Coronary artery (tissue), 2 donors: ENCODE measurements around the gene FUZ.

Experiments
- DNase-seq: peaks from one replicate; pipeline ENCODE4 v3.0.0-alpha.2; 2017; ENCODE audit warnings: low spot score
- H3K27ac ChIP-seq, 2 donors: fragments of 200-600 bp; sonication (generic); one replicate each; pipeline ENCODE4 v1.5.1; 2016 to 2019
- H3K4me3 ChIP-seq: fragments of 200-600 bp; sonication (generic); 2 replicates; pipeline ENCODE4 v1.5.1; 2016; ENCODE audit warnings: mild to moderate bottlenecking, moderate library complexity
- TF ChIP-seq, protein P1 (sequence below): fragments of 200-600 bp; sonication (generic); IDR thresholded peaks from one replicate; pipeline ENCODE4 v1.5.1; 2019; ENCODE audit warnings: antibody characterized with exemption

Gene FUZ

DNA sequence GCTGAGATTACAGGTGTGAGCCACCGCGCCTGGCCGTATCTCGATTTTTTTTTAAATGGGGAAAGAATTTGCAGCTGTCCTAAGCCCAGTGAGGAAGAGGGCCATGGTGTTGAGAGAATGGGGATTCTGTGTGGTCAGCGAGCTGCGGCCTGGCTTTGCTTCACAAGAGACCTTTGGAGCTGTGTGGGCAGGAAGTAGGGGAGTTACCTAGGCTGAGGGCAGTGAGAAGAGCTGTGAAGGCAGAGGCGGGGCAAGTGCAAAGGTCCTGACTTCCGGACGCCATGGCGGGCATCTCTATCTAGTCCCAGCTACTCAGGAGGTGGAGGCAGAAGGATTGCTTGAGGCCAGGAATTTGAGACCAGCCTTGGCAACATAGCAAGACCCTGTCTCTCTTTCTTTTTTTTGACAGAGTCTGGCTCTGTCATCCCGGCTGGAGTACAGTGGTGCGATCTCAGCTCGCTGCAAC is 41.4 kb downstream of the FUZ start:
- TF ChIP-seq, protein P1, sequence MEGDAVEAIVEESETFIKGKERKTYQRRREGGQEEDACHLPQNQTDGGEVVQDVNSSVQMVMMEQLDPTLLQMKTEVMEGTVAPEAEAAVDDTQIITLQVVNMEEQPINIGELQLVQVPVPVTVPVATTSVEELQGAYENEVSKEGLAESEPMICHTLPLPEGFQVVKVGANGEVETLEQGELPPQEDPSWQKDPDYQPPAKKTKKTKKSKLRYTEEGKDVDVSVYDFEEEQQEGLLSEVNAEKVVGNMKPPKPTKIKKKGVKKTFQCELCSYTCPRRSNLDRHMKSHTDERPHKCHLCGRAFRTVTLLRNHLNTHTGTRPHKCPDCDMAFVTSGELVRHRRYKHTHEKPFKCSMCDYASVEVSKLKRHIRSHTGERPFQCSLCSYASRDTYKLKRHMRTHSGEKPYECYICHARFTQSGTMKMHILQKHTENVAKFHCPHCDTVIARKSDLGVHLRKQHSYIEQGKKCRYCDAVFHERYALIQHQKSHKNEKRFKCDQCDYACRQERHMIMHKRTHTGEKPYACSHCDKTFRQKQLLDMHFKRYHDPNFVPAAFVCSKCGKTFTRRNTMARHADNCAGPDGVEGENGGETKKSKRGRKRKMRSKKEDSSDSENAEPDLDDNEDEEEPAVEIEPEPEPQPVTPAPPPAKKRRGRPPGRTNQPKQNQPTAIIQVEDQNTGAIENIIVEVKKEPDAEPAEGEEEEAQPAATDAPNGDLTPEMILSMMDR: no peak
- no peak for DNase-seq
- H3K27ac ChIP-seq: no peak overlapping the region
- H3K4me3 ChIP-seq: no peak overlapping the region

DNA sequence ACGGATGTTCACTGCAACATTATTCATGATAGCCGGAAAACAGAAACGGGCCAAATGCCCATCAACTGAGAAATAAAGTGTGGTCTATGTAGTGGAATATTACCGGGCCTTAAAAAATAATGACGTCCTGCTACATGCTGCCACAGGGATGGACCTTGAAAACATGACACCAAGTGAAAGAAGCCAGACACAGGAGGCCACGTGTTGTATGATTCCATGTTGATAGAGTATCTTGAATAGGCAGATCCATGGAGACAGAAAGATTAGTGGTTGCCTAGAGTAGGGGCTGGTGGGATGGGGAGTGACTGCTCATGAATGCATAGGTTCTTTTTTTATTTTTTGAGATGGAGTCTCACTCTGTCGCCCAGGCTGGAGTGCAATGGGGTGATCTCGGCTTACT is 42.6 kb downstream of the FUZ start:
- H3K4me3 ChIP-seq: no peak overlapping the region
- TF ChIP-seq, protein P1: no peak
- no peak for DNase-seq
- no peak overlapping the region for H3K27ac ChIP-seq

DNA sequence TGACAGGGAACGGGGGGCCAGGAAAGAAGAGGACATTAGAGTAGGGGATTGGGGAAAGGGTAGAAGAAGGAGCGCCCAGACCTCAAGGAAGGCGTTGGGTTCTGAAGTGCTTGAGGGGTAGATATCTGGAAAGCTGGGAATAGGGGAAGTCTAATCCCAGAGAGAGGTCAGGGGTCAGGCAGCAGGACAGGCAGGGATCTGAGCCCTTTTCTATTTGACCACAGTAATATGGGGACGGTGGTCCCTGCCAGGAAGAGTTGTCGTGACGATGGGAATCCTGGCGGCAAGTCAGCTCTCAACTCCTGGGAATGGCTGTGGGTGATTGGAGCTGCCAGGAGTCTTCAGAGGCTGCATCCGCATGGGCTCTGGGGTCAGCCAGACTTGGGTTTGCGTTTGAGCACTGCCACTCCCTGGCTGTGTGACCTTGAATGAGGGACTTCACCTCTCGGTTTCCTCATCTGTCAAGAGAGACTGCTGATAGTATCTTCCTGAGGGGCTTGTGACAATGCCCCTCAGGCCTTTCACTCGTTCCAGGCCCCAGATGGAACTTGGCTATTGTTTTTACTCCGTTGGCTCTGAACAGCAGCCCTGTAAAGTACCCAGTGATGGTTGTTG is 45.0 kb downstream of the FUZ start:
- DNase-seq: no peak
- Histone ChIP-seq H3K4me3 (peak overlapping the region; percentile 99), H3K27ac (peak overlapping the region in 1 of 2 donors; percentile 78)
- TF ChIP-seq, protein P1: no peak

DNA sequence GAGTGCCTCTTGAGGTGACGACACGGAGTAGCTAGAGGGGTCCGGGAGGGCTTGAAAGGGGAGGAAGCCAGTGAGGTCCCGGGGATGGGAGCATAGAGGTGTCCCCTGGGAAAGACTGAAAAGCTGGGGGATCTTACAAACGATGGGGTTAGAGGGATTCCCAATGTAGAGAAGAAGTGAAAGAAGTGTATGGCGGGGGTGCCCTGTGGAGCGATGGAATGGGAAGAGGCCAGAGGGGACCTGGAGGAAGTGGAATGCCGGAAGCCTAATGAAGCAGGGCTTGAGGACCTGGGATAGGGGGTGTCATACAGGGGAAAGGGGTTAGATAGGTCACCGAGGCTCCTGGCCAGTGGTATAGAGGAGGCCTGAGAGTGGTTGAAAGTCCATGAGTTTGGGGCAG is 45.7 kb downstream of the FUZ start:
- TF ChIP-seq, protein P1: no peak
- DNase-seq: no peak
- Histone ChIP-seq H3K4me3 (peak overlapping the region; percentile 99), H3K27ac (peak overlapping the region; percentile 78 to 96)

DNA sequence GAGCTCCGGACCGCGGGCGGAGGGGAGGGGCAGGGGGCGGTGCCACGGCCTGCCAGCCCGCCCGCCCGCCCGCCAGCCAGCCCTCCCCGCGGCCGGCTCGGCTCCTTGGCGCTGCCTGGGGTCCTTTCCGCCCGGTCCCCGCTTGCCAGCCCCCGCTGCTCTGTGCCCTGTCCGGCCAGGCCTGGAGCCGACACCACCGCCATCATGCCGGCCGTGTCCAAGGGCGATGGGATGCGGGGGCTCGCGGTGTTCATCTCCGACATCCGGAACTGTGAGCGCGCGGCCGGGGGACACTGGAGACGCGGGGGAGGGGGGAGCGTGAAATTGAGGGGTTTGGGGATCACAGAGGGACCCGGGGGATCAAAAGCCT is 46.2 kb downstream of the FUZ start, which contains the start of gene AP2A1:
TSS of gene AP2A1 (plus strand) at position 72 of the 370 bp plus-strand sequence. CDS start at position 205, 133 bp downstream.
- TF ChIP-seq, protein P1: no peak
- no peak for DNase-seq
- peak within 1 kb of the TSS; percentile 91 to 96 for H3K27ac ChIP-seq
- H3K4me3 ChIP-seq: peak within 1 kb of the TSS; percentile 99

DNA sequence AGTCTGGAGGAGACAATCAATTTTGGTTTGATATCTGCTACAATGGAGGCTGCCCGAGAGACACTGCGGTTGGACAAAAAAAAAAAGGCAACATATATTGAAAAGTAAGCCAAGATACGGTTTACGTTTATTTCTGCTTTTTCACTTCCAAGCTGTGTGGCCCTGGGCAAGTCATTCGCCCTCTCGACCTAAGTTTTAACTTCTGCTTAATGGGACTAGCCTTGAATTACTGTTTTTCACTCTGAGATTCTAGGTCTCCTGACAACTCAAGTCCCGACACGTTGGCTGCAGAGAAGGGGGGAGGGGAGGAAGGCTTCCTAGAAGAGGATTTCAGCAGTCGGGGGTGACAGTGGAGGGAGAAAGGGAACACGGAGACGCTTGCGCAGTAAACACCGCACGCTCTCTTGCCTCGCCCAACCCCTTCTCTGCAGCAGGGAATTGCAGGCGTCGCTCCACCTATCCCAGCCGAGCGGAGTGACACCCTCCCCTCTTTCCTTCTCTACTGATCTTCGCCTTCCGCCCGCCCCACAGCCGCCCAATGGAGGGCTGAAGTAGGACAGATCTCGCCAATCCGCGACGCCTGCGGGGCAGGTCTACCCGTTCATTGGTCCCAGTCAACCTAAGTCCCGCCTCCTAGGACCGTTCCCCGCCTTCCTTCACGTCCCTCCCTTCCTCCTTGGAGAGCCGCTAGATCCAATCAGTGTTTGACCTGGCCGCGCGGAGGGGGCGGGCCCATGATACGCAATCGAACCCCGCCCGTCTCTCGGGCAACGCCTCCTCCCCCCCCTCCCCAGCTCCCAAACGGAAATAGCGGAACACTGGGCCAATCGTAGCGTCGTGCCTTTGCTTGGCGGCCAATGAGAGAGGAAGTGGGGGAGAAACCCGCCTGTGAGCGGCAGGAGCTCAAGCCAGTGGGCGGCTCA is 46.8 kb downstream of the FUZ start:
- Histone ChIP-seq H3K27ac (peak overlapping the region; percentile 91 to 96), H3K4me3 (peak overlapping the region; percentile 99)
- TF ChIP-seq, protein P1: no peak
- peak; percentile 100 for DNase-seq
